IPS-NIHi11 (cell line): ENCODE measurements around the gene PNKP.
A peak's percentile ranks its signal among the peaks of the same experiment; 100 is the strongest.

Experiments
- DNase-seq: peaks from one replicate; pipeline ENCODE4 v3.0.0; 2012; ENCODE audit warnings: mixed read lengths, low spot score

PNKP gene

DNA sequence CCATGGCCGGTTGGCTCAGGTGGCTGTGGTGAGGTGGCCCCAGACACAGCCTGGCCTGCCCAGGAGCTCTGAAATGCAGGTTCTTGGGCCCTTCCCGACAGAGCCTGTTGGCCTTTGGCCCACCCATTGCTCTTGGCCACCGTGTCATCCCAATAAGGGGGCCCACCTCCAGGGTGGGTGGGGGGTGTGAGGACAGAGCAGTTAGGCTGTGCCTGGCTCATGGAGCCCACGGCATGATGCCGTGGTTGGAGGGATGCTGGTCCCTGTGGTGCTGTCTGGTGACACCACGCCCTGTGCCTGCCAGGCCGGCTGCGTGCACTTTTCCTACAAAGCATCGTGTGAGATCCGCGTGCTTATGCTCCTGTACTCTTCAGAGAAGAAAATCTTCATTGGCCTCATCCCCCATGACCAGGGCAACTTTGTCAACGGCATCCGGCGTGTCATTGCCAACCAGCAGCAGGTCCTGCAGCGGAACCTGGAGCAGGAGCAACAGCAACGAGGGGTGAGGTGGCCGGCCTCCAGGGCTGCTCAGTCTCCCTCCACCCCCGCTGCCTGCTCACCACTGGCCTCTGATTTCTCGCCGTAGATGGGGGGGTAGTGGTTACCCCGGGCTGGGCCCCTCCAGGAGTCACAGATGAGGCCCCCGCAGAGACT, 7.6 kb downstream of the PNKP start:
- DNase-seq, result no peak

DNA sequence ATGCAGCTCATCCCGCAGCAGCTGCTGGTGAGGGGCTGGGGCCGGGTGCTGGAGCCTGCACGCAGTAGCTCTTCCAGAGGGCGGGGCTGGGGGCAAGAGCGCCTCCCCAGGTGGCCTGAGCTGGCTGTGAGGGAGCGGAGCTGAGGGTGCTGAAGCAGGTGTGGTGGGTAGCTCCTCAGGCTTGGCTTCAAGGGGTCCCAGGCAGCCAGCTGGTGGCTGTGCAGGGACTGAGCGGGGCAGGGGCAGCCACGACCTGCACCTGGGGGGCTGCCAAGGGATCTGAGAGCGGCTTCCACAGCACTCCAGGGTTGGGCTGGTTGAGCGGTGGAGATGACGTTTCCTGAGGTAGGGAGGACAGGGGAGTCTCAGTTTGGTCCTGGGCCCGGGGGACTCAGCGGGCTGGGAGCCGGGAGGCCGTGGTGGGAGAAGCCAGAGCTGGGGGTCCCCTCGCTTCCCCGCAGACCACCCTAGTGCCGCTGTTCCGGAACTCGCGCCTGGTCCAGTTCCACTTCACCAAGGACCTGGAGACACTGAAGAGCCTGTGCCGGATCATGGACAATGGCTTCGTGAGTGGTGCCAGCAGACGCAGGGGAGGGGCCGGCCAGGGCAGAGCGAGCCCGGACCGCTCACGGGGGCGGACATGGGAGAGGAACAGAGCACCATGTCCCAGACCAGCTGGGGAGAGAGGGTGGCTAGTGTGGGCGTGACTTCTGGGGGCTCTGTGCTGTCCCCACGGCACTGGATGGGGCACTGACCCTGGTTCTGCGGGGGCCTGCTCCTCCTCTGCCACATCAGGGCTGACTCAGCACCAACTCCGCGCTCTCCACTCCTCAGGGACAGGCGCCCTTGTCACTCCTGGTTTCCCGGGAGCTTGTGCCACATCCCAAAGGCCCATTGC, 9.0 kb downstream of the PNKP start:
- no peak for DNase-seq

DNA sequence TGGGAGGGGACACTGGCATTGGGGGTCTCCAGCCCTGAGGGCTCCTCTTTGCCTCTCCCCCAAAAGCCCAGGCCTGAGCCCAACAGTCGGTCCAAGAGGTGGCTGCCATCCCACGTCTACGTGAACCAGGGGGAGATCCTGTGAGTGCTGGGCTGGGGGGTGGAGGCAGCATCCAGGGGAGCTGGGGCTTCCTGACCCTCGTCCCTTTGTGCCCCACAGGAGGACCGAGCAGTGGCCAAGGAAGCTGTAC, 9.6 kb downstream of the PNKP start:
- DNase-seq, result no peak

DNA sequence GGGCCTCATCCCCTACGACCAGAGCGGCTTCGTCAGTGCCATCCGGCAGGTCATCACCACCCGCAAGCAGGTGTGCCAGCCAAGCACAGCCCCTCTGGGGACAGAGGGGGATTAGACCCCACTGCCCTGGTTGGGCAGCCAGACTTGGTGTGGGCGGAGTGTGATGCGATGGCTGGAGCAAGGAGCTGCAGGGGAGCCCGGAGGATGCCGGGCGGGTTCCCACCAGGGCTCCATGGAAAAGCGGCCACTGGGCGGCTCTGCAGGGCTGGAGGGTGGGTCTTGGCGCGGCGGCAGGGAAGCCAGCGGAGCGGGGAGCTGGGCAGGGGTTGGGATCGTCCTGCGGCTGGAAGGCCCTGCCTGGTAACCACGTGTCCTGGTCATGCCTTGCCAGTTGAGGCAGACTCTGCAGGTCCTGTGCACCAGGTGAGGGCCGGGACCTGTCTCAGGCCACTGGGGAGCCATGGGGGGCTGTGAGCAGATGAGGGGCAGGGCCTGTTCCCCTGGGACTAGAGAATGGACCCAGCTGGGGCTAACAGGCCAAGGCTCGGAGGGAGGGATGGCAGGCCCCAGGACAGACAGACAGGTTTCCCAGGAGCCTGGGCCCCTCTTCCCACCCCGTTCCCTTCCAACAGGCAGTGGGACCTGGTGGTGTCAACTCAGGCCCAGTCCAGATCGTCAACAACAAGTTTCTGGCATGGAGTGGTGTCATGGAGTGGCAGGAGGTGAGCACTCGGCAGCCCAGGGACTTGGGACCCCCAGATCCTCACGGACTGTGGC, 10.1 kb downstream of the PNKP start:
- no peak for DNase-seq

DNA sequence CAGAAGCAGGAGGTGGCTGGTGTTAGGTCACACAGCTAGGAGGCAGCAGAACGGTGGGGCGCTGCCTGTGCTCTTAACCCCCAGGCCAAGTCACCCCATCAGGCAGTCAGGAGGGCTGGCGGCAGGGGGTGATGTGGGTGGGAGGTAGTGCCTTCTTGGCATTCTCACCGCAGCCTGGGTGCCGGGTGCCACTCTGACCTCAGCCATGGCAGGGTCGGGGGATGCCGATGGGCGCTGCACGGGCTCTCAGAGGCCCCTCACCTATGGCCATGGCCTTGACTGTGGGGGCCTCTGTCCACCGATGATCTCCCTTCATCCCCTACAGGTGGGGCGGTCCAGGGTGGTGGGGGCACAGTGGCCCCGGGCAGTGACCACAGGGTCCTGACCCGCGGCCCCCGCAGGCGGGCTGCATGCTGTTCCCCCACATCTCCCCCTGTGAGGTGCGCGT, 10.8 kb downstream of the PNKP start:
- no peak for DNase-seq

DNA sequence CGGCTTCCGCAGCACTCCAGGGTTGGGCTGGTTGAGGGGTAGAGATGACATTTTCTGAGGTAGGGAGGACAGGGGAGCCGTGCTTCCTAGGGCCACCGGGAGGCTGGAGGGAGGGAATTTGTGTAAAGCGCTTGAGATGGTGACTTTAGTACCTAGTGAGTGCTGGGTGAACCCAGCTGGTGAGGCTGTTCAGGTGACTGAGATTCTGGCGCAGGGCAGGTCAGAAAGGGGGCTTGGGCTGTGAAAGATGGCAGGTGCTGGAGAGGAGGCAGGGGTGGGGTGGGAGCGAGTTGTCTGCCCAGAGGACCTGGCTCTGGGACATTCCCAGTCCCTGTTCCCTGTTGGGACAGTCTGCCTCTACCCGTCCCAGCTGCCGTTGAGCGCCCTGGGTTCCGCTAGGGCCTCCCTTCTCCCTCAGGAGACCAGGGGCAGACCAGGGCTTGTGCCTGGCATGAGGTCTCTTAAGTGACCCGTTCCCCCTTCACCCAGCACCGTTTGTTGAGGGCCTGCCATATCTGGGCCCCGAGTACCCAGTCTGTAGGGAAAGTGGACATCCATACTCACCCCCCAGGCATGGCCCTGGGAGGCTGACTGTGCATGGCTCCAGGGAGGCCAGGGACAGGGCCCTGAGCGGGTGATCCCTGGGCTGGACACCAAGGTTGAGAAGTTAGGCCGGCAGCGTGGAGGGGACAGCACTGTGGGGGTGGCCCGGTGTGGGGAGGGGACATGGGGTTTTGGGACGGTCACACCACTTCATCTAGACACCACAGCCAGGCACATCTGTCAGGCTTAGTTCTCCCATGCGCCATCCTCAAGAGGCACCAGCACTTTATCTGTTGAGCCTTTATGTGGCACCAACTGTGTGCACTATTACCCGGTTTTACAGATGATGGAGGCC, 11.5 kb downstream of the PNKP start:
- DNase-seq, result no peak

DNA sequence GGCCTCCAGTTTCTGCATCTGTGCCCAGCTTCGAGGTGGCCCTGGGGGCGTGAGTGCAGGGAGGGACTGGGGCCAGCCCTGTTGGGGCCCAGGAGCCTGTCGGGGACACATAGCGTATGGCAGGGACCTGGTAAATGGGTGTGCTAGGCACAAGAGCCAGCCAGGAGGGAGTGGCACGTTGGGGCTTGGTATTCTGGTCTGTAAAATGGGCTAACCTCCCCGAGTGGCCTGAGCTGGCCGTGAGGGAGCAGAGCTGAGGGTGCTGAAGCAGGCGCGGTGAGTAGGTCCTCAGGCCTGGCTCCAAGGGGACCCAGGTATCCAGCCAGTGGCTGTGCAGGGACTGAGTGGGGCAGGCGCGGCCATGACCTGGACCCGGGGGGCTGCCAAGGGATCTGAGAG, 12.1 kb downstream of the PNKP start:
- DNase-seq, result no peak

DNA sequence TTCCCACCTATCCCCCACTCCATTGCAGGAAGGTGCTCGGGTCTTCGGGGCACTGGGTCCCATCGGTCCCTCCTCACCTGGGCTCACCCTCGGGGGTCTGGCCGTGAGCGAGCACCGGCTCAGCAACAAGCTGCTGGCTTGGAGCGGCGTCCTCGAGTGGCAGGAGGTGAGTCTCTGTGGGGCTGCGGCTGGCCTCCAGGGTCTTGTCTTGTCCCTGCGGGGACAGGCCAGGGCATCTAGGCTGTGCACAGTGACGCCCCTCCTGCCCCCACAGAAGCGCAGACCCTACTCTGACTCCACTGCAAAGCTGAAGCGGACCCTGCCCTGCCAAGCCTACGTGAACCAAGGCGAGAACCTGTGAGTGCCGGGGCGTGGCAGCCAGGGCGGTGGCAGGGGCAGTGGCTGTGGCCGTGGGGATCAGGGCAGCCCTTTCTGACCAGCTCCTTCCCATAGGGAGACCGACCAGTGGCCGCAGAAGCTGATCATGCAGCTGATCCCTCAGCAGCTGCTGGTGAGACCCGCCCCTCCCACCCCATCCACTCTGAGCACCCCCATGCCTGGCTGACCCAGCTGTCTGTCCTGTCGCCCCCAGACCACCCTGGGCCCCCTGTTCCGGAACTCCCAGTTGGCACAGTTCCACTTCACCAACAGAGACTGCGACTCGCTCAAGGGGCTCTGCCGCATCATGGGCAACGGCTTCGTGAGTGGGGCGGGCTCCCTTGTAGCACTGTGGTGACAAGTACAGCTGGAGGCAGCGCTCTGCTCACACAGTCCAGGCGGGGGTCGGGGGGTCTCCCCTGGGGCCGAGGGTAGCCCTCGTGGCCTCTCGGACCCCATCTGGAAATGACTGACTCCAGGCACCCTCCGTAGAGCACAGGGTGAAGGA, 12.8 kb downstream of the PNKP start:
- no peak for DNase-seq

DNA sequence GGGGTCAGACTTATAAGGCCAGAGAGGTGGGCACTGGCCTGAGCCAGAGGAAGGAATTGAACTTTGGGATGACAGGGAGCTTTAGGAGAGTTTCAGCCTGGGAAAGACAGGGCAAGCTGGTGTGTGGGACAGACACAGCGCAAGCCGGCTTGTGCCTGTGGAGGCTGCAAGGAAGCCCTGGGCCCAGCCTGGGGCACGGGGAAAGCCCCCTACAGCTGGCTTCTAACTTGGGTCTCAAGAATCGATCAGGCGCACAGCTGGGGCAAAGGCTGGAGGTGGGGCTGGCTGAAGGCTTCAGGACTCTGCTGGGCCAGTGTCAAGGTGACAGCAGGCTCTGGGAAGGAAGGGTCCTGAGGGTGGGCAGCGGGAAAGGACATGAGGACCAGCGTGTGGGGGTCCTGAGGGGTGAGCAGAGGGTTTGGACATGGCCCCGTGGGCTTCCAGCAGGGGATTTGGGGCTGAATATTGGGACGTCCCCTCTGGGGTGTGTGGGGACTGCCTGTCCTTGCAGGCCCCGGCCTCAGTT, 13.5 kb downstream of the PNKP start:
- DNase-seq, result no peak

DNA sequence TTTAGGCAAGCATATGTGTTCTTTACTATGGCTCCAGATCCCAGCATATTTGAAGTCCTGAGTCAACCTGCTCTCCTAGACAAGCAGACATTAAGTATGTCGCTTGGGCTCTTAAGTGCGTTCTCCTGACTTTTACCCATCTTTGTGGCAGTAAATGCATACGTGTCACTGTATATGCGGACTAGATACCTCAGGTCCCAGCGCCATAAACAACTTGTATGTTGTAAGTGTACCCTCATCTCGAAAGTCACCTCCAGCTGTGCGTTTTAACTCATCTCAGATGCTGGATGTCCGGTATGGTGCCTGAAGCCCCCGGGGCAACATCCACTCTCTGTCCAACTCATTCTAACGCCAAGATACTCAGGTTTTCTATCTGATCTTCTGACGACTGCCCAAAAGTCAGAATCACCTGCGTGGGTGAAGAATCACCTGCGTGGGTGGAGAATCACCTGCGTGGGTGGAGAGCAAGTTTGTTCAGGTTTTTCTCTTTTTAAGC, 14.7 kb downstream of the PNKP start:
- no peak for DNase-seq

DNA sequence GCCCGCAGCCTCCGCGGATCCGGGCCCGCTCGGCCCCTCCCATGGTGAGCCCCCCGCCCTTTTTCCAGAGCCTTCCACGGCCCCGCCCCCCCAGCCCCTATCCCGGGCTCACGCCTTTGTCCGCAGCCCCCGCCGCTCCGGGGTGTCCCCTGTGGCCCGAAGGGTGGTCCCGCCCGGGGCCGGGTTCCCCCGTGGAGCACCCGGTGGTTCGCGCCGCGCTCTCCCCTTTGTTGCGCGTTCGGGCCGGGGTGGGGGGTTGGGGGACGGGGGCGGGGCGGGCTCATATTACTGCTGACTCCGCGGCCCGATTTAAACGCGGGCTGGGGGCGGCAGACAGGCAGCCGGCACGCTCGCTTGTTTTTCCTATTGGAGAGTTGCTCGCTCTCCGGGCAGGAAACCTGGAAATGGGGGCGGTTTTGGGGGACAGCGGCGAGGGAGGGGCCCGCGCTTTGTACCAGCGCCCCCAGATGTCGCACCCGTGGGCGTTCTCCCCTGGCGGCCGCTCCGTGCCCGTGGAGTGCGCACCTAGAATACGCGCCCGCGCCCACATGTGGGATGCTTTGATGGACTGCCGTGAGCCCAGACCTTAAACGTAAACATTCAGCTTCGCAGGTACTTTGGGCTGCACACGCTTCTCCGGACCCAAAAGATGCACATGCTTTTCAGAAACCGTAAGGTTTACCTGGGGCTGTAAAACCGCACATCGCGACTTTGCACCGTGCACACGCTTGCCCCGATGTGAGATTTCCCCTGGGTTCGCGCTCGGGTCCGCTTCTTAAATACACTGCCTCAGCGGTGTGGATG, 15.7 kb downstream of the PNKP start:
- DNase-seq, result peak; percentile 83

DNA sequence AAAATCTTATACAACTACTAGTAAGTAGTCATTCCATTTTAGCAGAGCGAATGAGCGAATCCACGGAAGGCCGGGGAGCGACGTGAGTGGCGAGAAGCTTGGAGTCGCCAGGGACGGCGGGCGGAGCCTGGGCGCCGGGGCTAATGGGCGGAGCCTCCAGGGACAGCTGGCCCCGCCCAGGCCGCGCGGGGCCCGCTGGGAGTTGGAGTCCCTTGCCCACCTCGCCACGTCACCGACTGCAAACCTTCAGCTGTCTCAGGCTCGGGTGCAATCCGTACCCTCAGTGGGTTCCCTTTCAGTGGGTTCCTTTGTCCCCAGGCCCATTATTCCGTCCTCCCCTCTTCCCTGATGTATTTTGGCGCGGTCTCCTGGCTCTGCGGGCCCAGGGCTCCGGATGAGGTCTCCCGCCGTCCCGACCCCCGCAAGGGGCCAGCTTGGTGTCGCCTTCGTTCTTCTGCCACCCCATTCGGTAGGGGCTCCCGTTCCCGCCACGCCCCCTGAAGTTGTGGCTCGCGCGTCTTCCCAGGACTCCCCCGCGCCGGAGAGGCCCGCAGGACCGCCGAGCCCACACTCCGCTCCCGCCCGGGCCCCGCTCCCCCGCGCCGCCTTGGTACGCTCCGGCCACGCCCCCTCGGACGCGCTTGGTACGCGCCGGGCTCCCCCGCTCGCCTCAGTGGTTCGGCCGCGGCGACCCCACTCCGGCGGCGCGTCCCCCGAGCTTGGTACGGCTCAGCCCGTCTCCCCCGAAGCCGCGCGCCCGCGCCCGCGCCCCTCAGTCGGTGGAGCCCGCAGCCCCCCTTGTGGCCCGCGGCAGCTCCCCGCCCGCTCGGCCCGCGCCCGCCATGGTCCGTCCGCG, 16.7 kb downstream of the PNKP start, which contains the start of gene PTOV1:
PTOV1 (plus strand) TSS at position 673 of the 856 bp plus-strand sequence.
- DNase-seq, result peak; percentile 99

DNA sequence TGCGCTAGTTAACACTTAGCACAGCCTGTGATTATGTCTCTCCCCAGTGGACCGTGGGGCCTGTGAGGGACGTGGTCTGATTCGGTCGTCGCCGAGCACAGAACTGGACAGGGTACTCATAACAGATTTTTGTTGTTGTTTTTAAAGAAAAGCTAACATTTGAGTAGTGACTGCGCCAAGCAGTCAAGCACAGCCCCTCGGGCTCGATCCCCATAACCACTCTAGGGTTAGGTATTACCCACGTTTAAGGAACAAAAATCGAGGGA, 17.2 kb downstream of the PNKP start:
- DNase-seq, result no peak

DNA sequence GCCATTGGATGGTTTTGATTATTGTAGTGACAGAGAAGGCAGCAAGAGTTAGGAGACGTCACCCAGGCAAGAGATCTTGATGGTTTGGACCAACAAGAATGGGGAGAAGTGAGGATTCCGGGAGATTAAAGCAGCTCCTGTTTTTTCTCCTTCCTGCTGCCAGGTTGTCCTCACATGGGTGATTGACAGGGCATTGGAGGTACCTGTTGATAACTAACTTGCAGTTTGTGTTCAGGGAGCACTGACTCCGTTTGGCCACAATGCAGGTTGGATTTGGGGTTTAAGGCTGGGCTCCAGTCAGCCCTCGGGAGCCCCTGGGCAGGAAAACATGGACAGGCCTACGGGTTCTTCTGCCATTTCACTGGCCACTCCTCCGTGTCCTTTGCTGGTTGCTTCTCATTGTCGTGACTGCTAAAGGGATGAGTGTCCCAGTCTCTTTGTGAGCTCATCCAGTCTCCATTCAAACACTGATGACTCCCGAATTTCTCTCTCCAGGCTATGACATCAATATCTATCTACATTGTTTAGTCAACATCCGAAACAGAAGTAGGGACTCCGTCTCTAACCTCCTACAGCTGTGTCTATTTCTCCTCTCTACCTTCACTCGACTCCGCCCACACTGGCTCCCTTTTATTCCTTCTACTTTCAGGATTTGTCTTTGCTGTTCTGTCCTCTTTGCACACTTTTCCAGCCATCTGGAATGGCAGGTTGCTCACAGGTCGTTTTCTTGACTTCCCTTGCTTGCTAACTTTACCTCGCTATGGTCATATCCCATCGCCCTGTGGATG, 17.7 kb downstream of the PNKP start:
- no peak for DNase-seq

DNA sequence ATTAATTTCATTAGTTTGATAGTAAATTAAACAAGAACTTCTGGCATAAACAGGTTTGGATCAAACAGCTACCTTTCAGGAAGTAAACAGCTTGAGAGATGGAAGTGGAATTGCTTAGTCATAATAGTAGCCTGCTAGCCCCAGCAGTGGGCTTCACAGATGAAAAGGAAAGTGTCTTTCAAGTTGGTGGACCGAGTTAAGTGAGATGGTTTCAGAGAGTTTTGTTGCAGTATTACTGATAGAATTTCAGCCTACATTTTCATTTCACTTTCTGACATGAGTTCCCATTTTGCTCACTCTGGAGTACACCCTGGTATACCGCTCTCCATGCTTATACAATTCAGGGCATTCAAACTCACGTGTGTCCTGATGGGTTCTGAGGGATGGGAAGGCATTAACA, 18.4 kb downstream of the PNKP start:
- DNase-seq, result no peak

DNA sequence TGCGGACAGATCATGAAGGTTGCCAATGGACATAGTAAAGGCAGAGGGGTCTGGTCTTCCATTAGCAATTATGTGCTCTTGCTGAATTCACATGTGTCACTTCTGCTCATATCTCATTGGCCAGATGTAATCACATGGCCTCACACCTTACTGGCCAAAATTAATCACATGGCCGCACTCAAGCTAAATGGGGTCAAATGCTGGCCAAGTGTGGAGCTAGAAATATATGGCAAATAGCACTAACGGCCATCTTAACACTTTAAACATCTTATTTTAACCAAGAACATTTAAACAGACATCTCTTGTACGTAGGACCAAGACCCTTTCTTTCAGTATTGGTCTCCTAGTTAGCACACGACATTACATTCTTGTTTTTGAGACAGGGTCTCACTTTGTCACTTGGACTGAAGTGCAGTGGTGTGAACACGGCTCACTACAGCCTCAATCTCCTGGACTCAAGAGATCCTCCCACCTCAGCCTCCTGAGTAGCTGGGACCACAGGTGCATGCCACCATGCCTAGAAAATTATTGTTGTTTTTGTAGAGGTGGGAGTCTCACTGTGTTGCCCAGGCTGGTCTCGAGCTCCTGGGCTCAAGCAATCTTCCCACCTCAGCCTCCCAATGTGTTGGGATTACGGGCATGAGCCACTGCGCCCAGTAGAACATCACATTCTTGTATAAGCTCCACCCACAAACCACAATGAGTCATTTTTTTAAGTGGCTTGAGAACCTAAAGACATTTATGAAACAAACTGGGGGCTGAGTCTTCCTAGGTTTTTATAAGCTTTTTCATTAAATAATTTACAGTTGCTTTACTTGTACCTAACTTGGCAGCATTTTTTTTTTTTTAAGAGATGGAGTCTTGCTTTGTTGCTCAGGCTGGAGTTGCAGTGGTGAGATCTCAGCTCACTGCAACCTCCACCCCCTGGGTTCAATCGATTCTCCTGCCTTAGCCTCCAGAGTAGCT, 19.4 kb downstream of the PNKP start:
- no peak for DNase-seq

DNA sequence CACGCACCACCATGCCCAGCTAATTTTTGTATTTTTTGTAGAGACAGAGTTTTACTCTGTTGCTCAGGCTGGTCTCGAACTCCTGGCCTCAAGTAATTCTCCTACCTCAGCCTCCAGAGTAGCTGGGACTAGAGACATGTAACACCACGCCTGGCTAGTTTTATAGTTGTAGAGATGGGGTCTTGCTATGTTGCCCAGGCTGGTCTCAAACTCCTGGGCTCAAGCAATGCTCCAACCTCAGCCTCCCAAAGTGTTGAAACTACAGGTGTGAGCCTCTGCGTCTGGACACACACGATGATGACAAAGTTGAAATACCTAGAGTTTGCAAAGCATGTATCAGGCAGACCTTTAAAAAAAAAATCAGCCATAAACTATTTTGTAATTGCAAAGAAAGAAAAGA, 21.0 kb downstream of the PNKP start:
- DNase-seq, result no peak
